ENCODE results near the gene SPATA31D3. TPM values are rescaled to one million over a fixed set of nuclear protein-coding genes. Genes with fewer than 3 reads are reported as not detected.

Gene SPATA31D3
- total and polyA plus RNA-seq, 9 donors = not detected

Other genes with a start within 250 kb of the SPATA31D3 start
- gene SPATA31D4, start 15.1 kb upstream of the SPATA31D3 start, total RNA-seq = not detected
- not detected for gene SPATA31D4, start 15.1 kb upstream of the SPATA31D3 start, polyA plus RNA-seq (ENCODE audit: insufficient read depth in 1 of 8, insufficient read length in 8 of 8, low replicate concordance in 1 of 8)
- gene SPATA31D1, start 45.3 kb downstream of the SPATA31D3 start, total RNA-seq = not detected
- gene SPATA31D1, start 45.3 kb downstream of the SPATA31D3 start, polyA plus RNA-seq (ENCODE audit: insufficient read depth in 1 of 8, insufficient read length in 8 of 8, low replicate concordance in 1 of 8) = not detected

All from muscle of leg (tissue), 9 donors.